HG03558 (cell line): ENCODE data around the gene LCE2C.
"Not testable (repeated sequence)": the region's sequence is repeated elsewhere in the genome, so short reads cannot be mapped to it uniquely, and the experiment has no call there.

Source experiments
- ATAC-seq: cut with Tn5 transposase; IDR thresholded peaks from one replicate; pipeline ENCODE4 v1.9.1; 2021; ENCODE audit warnings: moderate number of reproducible peaks; ENCODE audit not compliant: unreplicated experiment; ENCODE audit errors: extremely low read depth

The LCE2C gene

GRCh38 chr1:152674983-152675382, at the start of gene LCE2C:
Gene LCE2C, plus strand, starts transcription at chr1:152675279. Its CDS starts 737 bp downstream, at chr1:152676016.
- not testable (repeated sequence) for ATAC-seq

- ATAC-seq, result no peak
These were observed 48.3 kb upstream of the LCE2C start for GRCh38 chr1:152626744-152627143.

GRCh38 chr1:152630596-152630995, 44.5 kb upstream of the LCE2C start:
- ATAC-seq, result no peak

GRCh38 chr1:152640351-152640750, 34.7 kb upstream of the LCE2C start:
- ATAC-seq, result no peak

- no peak for ATAC-seq
These were observed 31.1 kb upstream of the LCE2C start for GRCh38 chr1:152643945-152644344.

- ATAC-seq, result no peak
These were observed 29.9 kb upstream of the LCE2C start for GRCh38 chr1:152645146-152645545.

GRCh38 chr1:152646656-152647055, 28.4 kb upstream of the LCE2C start:
- no peak for ATAC-seq

GRCh38 chr1:152654110-152654509, 21.0 kb upstream of the LCE2C start:
- no peak for ATAC-seq

GRCh38 chr1:152656459-152656858, 18.6 kb upstream of the LCE2C start:
- no peak for ATAC-seq

- ATAC-seq, result no peak
These were observed 17.4 kb upstream of the LCE2C start for GRCh38 chr1:152657677-152658076.

- ATAC-seq, result no peak
These were observed 16.4 kb upstream of the LCE2C start for GRCh38 chr1:152658649-152659048.

- no peak for ATAC-seq
These were observed 12.0 kb upstream of the LCE2C start, which contains the start of gene LCE2D for GRCh38 chr1:152663098-152663497. Gene LCE2D, plus strand, starts transcription at chr1:152663380. Its CDS starts 726 bp downstream, at chr1:152664106.

GRCh38 chr1:152666171-152666570, 8.9 kb upstream of the LCE2C start:
- ATAC-seq, result not testable (repeated sequence)

GRCh38 chr1:152667648-152668047, 7.4 kb upstream of the LCE2C start:
- no peak for ATAC-seq

GRCh38 chr1:152673016-152673415, 2.1 kb upstream of the LCE2C start:
- no peak for ATAC-seq

GRCh38 chr1:152679459-152679858, 4.4 kb downstream of the LCE2C start:
- ATAC-seq, result no peak

- no peak for ATAC-seq
These were observed 6.5 kb downstream of the LCE2C start for GRCh38 chr1:152681616-152682015.

GRCh38 chr1:152683846-152684245, 8.8 kb downstream of the LCE2C start:
- no peak for ATAC-seq

GRCh38 chr1:152685823-152686222, 10.7 kb downstream of the LCE2C start, which contains the start of gene LCE2B:
Gene LCE2B, plus strand, starts transcription at chr1:152686123. Its CDS starts 721 bp downstream, at chr1:152686844.
- ATAC-seq, result not testable (repeated sequence)

GRCh38 chr1:152697701-152698600, 22.9 kb downstream of the LCE2C start, which contains the start of gene LCE2A:
Gene LCE2A, plus strand, starts transcription at chr1:152698345. Its CDS starts 557 bp downstream, at chr1:152698902.
- no peak for ATAC-seq

GRCh38 chr1:152699746-152700145, 24.7 kb downstream of the LCE2C start:
- ATAC-seq, result no peak

GRCh38 chr1:152707860-152708259, 32.8 kb downstream of the LCE2C start, which contains the start of gene LCE4A:
Gene LCE4A, plus strand, starts transcription at chr1:152708160. Its CDS starts 916 bp downstream, at chr1:152709076.
- no peak for ATAC-seq
